ENCODE data around the gene GLIS2.
"Not testable (repeated sequence)": the region's sequence is repeated elsewhere in the genome, so short reads cannot be mapped to it uniquely, and the experiment has no call there.

DNA sequence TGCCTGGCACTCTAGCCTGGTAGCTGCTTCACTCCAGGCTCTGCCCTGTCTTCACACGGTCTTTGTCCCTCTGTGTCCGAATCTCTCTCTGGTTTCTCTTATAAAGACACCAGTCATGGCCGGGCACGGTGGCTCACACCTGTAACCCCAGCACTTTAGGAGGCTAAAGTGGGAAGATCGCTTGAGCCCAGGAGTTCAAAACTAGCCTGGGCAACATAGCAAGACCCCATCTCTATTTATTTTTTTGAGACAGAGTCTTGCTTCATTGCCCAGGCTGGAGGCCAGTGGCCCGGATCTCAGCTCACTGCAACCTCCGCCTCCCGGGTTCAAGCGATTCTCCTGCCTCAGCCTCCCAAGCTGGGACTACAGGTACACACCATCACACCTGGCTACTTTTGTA lies 17.8 kb downstream of the GLIS2 start:
- not testable (repeated sequence) for TF ChIP-seq POLR2A, CTCF (IDR thresholded peaks at IDR 0.05)

Data from vagina (tissue), 2 donors.